ENCODE results near the gene CD22.
"Not testable (repeated sequence)": the region's sequence is repeated elsewhere in the genome, so short reads cannot be mapped to it uniquely, and the experiment has no call there.

DNA sequence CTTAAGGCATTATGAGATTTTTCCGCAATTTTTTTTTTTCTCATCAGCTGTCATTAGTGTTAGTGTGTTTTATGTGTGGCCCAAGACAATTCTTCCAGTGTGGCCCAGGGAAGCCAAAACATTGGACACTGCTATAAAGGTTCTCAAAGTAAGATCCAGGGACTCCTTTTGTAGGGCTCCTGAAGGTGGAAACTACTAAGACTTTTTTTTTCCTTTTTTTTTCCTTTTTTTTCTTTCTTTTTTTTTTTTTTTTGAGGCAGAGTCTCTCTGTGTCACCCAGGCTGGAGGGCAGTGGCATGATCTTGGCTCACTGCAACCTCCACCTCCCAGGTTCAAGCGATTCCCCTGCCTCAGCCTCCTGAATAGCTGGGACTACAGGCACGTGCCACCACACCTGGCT, 43.5 kb upstream of the CD22 start:
- TF ChIP-seq, protein P1, sequence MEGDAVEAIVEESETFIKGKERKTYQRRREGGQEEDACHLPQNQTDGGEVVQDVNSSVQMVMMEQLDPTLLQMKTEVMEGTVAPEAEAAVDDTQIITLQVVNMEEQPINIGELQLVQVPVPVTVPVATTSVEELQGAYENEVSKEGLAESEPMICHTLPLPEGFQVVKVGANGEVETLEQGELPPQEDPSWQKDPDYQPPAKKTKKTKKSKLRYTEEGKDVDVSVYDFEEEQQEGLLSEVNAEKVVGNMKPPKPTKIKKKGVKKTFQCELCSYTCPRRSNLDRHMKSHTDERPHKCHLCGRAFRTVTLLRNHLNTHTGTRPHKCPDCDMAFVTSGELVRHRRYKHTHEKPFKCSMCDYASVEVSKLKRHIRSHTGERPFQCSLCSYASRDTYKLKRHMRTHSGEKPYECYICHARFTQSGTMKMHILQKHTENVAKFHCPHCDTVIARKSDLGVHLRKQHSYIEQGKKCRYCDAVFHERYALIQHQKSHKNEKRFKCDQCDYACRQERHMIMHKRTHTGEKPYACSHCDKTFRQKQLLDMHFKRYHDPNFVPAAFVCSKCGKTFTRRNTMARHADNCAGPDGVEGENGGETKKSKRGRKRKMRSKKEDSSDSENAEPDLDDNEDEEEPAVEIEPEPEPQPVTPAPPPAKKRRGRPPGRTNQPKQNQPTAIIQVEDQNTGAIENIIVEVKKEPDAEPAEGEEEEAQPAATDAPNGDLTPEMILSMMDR (IDR thresholded peaks at IDR 0.05) = not testable (repeated sequence)
- not testable (repeated sequence) for TF ChIP-seq EP300, POLR2A (IDR thresholded peaks at IDR 0.05)

All from sigmoid colon (tissue), 4 donors.